ENCODE measurements around the gene WEE2.
A peak's percentile ranks its signal among the peaks of the same experiment; 100 is the strongest.

The WEE2 gene

GRCh38 chr7:141691961-141692360 lies 16.2 kb upstream of the WEE2 start:
- DNase-seq: no peak

DNA sequence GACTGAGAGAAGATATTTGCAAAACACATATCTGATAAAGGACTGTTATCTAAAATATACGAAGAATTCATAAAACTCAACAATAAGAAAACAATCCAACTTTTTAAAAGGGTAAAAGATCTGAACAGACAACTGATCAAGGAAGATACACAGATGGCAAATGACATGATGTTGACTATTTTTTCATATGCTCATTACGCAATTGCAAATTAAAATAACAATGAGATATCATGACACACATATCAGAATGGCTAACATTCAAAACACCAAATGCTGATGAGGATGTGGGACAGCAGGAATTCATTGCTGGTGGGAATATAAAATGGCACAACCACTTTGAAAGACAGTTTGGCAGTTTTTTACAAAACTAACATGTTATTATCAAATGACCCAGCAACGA lies 15.1 kb upstream of the WEE2 start:
- no peak for DNase-seq

DNA sequence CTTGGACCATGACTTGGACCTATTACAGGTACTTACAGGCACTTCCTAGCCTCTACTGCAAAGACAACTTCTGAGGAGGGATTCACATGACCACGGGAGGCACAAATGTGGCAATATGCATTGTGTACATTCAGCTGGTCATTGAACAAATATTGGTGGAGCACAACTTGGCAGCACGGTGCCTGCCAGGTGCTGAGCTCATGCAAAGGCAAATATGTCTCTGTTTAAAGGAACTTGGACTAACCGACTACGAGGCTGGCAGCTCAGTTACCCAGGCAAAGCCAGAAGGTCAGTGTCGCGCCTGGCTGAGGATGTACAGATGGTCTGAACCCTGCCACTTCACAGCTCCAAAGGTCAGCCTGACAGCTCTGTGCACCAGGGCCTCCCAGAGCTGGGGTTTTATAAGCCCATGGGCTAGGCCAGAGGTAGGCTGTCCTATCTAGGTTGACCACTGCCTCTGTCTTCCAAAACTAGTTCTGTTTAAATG lies 12.3 kb upstream of the WEE2 start:
- no peak for DNase-seq

GRCh38 chr7:141696348-141696747 lies 11.8 kb upstream of the WEE2 start:
- DNase-seq: no peak

- DNase-seq: no peak
Observed at GRCh38 chr7:141697211-141697871, 10.8 kb upstream of the WEE2 start.

- DNase-seq: no peak
Observed at GRCh38 chr7:141698247-141699015, 9.7 kb upstream of the WEE2 start.

DNA sequence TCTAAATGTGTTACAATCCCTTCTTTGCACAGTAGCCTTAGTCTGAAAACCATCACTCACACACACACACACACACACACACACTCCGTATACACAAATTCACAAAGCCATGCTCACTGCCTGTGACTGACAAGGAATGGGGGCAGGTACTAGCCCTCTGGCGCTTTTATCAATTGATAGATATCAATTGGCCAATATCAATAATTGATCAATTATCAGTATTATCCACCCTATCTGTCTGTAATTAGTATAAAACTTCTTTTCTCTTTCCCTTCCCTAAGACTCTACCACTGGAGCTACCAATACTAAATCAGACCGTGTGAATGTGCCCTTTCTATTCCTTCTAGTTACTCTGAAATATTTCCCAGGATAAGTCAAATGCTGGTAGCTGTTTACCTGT lies 8.3 kb upstream of the WEE2 start:
- no peak for DNase-seq

GRCh38 chr7:141700296-141700847 lies 7.8 kb upstream of the WEE2 start:
- DNase-seq: no peak

DNA sequence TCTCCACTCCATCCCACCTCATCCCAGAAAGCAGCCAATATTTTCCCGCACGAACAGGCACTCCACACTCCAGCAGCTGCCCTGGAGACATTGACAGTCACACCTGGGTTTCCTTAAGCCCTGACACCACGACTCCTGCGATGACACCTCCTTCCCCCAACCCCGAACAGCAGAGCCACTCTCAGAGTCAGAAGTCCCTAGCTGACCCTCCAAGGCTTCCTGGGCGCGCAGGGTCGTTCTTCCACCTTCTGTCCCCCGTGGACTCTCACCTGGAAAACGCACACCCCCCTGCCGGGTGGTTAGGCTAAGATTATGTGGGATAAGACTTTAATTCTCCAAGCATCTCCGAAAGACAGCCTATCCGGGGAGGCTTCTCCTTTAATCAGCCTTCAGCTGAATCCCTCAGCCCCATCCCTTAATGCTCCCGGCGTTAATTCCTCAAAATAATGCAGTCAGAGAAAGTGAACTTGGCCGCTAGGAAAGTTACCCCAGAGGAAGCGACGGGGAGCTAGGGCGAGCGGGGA lies 7.2 kb upstream of the WEE2 start:
- no peak for DNase-seq

DNA sequence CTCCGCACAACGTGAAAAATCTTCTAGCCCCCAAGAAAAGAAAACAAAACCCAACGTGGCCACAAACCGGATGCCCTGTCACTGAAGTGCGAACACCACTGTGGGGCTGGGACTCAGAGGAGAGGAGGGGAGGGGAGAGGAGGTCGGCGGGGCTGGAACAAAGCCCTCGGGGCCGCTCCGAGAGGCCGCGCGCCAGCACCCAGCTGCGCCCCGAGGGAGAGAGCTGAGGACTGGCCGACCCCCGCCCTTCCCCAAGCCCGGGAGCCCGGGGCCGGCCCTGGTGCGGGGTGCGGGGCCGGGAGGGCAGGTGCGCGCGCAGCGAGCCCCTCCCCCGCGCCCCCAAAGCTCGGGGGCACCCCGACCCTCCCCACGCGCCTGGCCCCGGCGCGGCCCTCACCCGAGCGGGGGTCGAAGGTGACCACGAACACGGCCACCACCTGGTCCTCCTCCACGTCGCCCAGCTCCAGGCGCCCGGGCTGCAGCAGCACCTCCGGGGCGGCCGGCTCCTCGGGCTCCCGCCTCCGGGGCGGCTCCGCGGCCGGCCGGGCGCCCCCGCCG lies 6.6 kb upstream of the WEE2 start:
- peak; percentile 76 for DNase-seq

- DNase-seq: peak; percentile 43
Observed at GRCh38 chr7:141702047-141702567, 6.0 kb upstream of the WEE2 start, which contains the start of gene DENND11. TSS of gene DENND11 (minus strand) at chr7:141702166. CDS start at chr7:141702153, 13 bp downstream.

GRCh38 chr7:141702892-141703291 lies 5.3 kb upstream of the WEE2 start:
- no peak for DNase-seq

DNA sequence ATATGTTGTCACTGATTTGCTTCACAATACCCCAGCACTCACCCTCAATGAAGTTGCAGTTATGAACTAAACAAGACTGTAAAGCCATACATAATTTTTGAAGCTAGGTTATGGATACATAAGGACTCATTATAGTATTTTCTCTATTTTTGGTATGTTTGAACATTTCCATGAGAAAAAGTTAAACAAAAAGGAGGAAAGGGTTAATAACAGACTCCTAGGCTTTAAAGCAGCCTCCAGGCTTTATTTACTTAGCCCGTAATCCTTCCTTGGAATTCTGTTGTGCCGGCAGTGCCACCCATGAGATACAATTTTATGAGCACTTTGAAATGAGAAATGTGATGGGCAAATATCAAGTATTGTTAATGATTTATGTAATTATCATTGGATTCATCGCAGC lies 4.0 kb upstream of the WEE2 start:
- no peak for DNase-seq

DNA sequence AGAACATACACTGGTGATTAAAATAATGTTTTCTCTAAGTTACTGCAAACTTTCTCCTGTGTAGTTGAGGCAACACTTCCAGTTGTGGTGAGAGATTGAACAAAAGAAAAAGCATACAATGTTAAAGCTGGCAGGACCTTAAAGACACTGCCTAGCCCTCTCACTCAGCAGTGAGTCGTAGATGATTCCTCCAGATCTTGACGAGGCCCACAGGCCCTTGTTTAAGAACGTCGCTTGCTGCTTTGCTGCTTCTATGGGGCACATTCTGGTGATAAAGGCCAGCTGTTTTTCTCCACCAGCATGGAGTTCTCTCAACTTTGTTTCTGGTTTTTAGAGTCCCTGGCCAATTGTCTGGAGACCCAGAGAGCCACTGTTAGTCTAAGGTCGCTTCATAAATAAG lies 3.4 kb upstream of the WEE2 start:
- no peak for DNase-seq

DNA sequence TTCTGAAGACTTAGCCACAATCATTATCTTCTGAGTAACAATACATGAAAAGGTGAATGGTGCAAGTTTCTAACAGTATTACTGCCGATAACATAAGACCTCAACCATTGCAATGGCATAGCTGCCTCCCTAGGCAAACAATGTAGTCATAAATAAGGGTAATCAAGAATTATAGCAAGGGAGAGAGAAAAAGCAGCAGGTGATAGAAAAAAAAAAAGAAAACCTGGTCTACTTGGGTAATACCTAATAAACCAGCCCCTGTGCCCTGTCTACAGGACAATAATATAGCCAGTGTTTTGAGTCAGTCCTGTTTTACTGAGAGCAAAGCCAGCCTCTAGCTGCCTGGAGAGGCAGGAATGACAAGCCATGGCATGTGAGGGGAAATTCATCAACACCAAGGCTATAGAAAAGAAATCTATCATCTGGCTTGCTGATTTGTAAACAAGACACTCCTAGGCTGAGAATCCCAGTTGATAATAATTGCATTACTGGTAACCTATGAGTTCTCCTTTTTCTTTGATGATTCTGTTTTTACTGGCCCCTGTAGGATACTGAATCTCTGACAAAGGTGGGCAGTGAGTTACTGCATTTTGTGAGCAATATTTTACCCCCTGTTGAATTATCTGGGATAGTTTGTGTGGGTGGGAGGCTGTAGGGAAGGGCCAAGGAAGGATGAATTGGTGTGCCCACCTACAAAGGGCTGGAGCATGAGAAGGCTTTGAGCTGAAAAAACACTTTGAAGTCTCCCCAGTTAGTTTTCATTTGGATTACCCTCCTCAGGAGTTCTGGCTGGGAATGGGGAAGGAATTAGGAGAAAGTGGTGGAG lies 1.7 kb upstream of the WEE2 start:
- DNase-seq: no peak

GRCh38 chr7:141709318-141709717 lies 1.2 kb downstream of the WEE2 start:
- no peak for DNase-seq

- no peak for DNase-seq
Observed at GRCh38 chr7:141709749-141710148, 1.6 kb downstream of the WEE2 start.

DNA sequence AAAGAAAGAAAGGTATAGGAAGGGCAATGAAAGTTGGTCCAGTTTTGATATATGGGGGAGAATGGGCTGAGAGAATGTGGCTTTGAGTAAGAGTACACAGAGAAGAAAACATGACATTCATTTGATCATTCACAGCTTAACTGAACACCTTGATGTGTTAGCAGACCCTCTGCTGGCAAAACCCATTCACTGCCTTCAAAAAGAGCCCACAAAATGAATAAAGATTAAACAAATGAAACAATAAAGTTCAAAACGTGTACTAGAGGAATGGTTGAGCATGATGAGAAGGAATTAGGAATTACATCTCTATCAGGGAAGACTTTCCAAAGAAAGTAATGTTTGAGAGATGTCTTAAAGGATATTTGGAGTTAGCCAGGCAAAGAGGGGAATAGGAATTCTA lies 2.1 kb downstream of the WEE2 start:
- no peak for DNase-seq

- no peak for DNase-seq
Observed at GRCh38 chr7:141712603-141713255, 4.6 kb downstream of the WEE2 start.

- DNase-seq: no peak
Observed at GRCh38 chr7:141713890-141714289, 5.7 kb downstream of the WEE2 start.

DNA sequence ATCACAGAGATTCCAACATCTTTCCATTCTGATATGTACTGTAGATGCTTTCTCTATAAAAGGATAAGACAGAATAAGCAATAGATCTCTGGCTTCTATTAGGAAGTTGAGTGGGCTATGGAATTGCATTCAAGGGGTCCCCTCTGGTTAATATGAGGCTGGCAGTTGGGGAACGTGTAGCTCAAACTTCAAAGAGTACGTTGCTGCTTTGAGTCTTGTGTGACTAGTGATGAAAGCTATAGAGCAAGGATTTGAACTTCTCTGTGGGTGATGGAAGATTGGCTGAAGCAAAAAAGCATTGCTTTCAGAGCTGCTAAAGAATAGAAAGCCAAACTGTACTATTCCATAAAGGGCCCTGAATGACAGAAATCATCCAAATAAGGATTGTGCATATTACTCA lies 6.4 kb downstream of the WEE2 start:
- no peak for DNase-seq

- no peak for DNase-seq
Observed at GRCh38 chr7:141715018-141715417, 6.9 kb downstream of the WEE2 start.

Data from CD4-positive, alpha-beta T cell treated with Interferon gamma for 1 hour (primary cell).